Mammary epithelial cell (primary cell): ENCODE data around the gene PAPPA2.

Source experiments
- CTCF ChIP-seq, 2 donors: IDR thresholded peaks in 1 of 2; conservative IDR thresholded peaks in 1 of 2; 2 replicates each; pipeline ENCODE4 v1.5.1; 2011 to 2012; ENCODE audit warnings: inconsistent platforms in 2 of 2, low read length in 2 of 2, mild to moderate bottlenecking in 2 of 2, control low read depth in 1 of 2, low read depth in 1 of 2; ENCODE audit not compliant: insufficient read depth in 1 of 2; ENCODE audit errors: extremely low read depth in 1 of 2
- EZH2 ChIP-seq: IDR thresholded peaks from 2 replicates; pipeline ENCODE4 v1.6.1; 2012; ENCODE audit warnings: low read length, inconsistent platforms, borderline replicate concordance

GRCh38 chr1:176857632-176858031 lies 394.7 kb downstream of the PAPPA2 start:
- TF ChIP-seq CTCF (conservative IDR thresholded peaks at IDR 0.05 in 1 of 2, IDR thresholded peaks at IDR 0.05 in 1 of 2; ENCODE audit: extremely low read depth in 1 of 2, insufficient read depth in 1 of 2, low read depth in 1 of 2, low read length in 2 of 2) (no peak), EZH2 (no peak)
